H54 (cell line): ENCODE data around the gene GCH1.
"Not testable (repeated sequence)": the region's sequence is repeated elsewhere in the genome, so short reads cannot be mapped to it uniquely, and the experiment has no call there.

ENCODE experiments used
- DNase-seq: peaks from one replicate; pipeline ENCODE4 v3.0.0; 2011; ENCODE audit warnings: low spot score, mixed read lengths; ENCODE audit not compliant: insufficient read length
- FAIRE-seq: peaks from 3 replicates; lab custom pipeline; 2011; peaks lifted over from hg19 to GRCh38; lab: Jason Lieb, UNC
- POLR2A ChIP-seq: IDR thresholded peaks from 2 replicates; pipeline ENCODE4 v1.6.1; 2011; ENCODE audit warnings: low read depth, mild to moderate bottlenecking, low read length

The GCH1 gene, protein sequence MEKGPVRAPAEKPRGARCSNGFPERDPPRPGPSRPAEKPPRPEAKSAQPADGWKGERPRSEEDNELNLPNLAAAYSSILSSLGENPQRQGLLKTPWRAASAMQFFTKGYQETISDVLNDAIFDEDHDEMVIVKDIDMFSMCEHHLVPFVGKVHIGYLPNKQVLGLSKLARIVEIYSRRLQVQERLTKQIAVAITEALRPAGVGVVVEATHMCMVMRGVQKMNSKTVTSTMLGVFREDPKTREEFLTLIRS

DNA sequence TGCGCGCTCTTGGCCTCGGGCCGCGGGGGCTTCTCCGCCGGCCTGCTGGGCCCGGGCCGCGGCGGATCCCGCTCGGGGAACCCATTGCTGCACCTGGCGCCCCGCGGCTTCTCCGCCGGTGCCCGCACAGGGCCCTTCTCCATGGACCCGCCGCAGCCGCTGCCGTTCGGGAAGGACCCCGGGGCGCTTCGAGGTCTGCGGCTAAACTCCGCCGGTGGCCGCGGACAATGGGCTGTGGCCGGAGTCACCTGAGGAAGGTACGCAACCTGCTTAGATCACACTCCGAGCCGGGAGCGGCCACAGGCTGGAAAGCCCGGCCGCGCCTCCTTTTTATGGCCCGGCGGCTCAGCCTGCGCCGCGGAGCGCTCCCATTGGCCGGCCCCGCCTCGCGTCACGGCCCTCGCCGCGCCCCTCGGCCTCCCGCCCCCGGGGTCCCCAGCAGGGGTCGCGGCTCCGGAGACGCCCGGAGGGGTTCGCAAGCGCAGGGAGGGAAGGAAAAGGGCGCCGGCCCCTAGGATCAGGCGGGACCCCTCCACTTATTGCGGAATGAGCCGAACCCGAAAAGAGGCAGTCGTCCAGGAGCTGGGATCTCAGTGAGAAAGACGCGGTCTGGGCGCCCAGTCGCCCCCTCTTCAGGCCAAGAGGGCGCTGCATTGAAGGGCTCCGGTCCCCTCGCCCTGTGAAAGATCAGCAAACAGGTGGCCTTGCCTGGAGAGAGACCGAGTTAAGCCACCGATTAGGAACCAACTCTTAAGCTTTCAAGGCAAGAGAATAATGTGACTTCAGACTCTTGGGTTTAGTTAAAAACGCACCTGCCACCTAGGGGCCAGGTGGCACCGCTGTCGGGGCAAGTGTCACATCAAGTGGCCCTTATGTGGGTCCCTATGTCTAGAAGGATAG is at the start of gene GCH1:
Gene GCH1, minus strand, starts transcription at position 306 of the 900 bp plus-strand sequence. Its CDS starts 163 bp downstream, at position 143.
- peak; percentile 46; the same call in 1 of the 2 replicates for TF ChIP-seq POLR2A
- FAIRE-seq (no peak), DNase-seq (peak; percentile 52)

DNA sequence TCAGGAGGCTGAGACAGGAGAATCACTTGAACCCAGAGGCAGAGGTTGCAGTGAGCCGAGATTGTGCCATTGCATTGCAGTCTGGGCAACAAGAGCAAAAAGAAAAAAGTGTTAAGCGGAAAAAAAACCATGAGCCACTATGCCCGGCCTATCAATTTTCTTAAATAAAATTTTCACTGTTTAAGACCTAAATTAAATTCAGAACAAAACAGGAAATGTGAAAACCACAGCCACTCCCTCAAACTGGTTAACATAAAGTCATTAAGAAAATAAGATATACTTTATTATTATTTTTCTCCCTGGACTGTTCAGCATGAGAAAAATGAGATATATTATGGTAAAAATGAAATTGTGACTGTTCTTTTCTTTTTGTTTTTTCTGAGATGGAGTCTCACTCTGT is 44.6 kb upstream of the GCH1 start:
- no peak for TF ChIP-seq POLR2A
- DNase-seq: no peak
- FAIRE-seq: no peak

DNA sequence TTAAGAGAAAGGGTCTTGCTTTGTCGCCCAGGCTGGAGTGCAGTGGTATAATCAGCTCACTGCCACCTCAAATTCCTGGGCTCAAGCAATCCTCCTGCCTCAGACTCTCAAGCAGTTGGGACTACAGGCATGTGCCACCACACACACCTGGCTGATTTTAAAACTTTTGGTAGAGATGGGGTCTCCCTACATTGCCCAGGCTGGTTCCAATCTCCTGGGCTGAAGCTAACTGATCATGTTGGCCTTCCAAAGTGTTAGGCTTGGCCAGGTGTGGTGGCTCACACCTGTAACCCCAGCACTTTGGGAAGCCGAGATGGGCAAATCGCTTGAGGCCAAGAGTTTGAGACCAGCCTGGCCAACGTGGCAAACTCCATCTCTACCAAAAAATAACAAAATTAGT is 43.9 kb upstream of the GCH1 start:
- FAIRE-seq: no peak
- no peak for TF ChIP-seq POLR2A

DNA sequence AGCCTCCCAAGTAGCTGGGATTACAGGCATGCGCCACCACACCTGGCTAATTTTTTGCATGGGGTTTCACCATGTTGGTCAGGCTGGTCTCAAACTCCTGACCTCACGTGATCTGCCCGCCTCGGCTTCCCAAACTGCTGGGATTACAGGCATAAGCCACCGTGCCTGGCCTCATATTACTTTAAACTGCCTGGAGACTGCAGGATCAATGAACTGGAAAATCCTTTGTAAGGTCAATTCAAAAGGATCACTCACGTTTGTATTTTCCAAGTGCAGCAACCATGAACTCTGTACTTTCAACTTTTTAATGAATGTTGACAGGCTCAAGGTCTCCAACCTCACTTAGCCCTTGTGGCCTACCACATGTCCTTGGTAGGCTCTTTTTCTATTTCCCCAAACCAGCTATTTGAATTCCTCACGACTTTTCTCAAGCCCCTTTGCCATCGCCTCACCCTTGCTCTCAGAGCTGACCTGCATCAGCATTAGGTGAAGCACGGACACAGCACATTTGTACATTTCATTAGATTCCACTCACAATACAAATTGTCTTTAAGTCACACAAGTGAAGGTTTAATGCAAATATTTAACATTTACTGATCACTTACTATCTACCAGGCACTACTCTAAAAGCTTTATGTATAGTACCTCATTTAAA is 42.2 kb upstream of the GCH1 start:
- FAIRE-seq: no peak
- DNase-seq: no peak
- TF ChIP-seq POLR2A: no peak

More for the DNA sequence above, 43.9 kb upstream of the GCH1 start:
- no peak for DNase-seq

DNA sequence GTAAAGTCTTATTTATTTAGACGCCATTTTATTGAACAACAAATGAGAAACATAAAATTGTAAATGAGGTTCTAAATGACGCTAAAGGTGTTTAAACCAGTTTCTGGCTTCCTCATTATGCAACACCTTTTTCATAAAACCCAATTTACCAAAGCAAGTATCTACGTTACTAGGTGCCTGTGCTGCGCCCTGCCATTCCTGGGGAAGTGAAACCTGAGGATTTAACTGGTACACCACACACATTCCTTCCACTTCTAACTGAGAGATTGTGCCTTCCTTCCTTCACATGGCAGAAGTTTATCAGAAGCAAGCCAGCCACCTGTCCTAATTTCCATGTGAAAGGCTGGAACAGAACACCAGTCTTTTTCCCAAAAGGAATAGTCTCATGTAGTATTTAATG is 40.3 kb upstream of the GCH1 start:
- DNase-seq: no peak
- FAIRE-seq: no peak
- no peak for TF ChIP-seq POLR2A

DNA sequence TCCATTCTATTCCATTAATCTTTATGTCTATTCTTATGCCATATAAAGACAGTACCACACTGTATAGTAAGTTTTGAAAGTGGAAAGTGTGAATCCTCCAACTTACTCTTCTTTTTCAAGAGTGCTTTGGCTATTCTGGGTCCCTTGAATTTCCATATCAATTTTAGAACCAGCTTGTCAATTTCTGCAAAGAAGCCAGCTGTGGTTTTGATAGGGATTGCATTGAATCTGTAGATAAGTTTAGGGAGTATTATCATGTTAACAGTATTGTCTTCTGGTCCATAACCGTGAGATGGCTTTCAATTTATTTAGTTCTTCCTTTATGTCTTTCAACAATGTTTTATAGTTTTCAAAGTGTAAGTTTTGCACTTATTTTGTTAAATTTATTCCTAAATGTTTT is 34.2 kb upstream of the GCH1 start:
- no peak for DNase-seq
- TF ChIP-seq POLR2A: no peak
- FAIRE-seq: no peak

DNA sequence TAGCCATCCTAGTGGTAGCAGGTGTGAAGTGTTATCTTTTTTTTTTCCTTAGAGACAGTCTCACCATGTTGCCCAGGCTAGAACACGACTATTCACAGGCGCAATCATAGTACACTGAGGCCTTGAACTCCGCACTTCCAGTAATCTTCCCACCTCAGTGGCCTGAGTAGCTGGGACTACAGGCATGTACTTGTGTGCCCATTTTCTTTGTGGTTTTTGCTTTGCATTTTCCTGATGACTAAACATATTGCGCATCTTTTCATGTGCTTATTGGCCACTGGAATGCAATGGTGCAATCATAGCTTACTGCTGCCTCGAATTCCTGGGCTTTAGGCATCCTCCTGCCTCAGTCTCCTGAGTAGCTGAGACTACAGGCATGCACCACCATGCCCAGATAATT is 33.3 kb upstream of the GCH1 start:
- FAIRE-seq (no peak), DNase-seq (no peak)
- TF ChIP-seq POLR2A: no peak

DNA sequence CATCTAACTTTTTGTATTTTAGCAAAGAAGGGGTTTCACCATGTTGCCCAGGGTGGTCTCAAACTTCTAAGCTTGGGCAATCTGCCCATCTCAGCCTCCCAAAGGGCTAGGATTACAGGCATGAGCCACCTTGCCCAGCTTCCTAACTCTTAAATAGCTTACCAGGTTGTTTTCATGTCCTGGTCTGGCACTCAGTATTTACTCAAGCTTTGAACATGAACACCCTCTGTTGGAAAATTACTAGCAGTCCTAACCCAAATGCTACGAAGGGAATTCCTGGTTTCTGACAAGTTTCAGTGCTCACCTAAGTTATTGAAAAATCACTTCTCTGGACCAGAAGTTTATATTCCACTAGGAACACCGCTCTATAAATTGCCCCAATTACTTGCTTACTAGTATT is 32.5 kb upstream of the GCH1 start:
- FAIRE-seq (no peak), DNase-seq (no peak)
- no peak for TF ChIP-seq POLR2A

DNA sequence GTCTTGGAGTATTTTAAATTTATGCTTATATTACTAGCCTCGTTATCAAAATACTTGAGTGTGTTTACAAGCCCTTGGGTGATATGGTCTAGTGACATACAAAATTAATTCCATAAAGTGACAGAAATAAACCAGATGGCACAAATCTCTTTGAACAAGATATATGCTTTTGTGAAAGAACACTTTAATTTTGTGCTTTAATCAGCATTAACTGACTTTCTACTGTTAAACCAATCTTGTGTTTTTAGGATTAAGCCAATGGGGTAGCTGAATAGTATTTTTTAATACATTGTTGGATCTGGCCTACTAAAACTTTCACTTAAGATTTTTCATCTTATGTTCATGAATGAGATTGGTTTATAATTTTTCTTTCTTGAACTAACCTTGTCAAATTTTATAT is 30.4 kb upstream of the GCH1 start:
- no peak for TF ChIP-seq POLR2A
- DNase-seq (no peak), FAIRE-seq (no peak)

DNA sequence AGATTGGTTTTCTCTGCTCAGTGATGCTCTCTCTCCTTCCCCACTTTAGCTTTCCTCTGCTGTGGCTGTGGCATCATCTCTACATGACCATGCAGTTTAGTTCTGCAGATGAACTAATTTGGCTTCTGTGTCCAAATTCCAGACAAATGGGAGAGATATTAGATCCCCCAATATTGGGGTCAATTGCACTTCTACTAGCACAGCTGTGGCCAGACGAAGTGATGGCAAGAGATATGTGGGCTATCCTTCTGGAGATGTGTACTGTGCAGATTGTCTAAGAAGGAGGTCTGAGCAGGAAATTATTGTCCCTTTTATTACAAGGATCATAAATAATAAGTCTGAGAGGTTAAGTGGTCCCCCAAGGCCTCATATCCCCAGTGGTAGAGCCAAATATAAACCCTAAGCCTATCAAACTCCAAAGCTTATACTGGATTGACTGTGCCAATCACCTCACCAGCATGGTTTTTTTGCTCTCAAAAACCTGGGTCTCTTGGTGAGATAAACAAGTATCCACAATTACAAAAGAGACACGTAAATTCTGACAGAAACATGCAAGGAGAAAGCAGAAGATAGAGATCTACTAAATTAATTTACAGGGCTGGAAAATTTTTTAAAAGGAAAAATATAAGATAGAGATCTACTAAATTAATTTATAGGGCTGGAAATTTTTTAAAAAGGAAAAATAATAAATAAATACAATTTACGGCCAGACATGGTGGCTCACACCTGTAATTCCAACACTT is 29.1 kb upstream of the GCH1 start:
- FAIRE-seq (no peak), DNase-seq (no peak)
- TF ChIP-seq POLR2A: no peak

DNA sequence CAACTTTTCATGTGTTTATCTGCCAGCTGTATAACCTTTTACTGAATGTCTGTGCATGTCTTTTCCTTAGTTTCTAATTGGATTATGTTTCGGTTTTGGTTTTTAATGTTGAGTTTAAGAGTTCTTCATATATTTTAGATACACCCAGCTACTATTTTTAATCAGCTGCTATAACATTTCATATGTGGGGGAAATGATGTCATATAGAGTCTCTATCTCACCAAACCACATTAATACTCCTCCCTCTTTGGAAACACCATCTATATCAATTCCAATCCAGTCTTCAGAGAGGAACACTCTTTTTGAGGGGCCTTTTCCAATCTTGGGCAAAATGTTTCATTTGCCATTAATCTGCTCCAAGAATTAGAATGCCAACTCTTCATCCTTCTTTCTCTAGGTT is 28.5 kb upstream of the GCH1 start:
- TF ChIP-seq POLR2A: no peak
- FAIRE-seq: no peak

DNA sequence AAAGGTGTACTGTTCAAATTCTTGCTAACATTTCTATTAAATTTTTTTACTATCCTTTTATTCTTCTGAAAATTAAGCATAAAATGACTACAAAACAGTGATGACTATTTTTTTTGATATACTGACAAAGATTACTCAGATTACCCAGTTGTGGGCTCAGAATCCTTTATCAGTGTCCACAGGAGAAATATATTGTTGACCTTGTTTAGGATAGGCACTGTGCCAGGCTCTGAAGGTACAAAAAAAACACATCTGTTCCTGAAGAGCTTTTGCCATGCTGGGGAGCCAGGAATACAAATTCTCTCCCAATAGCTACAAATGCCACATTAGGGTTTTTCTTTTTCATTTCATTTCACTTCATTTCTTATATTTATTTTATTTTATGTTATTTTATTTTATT is 26.9 kb upstream of the GCH1 start:
- no peak for TF ChIP-seq POLR2A
- FAIRE-seq (no peak), DNase-seq (no peak)

More for the DNA sequence above, 28.5 kb upstream of the GCH1 start:
- DNase-seq: no peak

DNA sequence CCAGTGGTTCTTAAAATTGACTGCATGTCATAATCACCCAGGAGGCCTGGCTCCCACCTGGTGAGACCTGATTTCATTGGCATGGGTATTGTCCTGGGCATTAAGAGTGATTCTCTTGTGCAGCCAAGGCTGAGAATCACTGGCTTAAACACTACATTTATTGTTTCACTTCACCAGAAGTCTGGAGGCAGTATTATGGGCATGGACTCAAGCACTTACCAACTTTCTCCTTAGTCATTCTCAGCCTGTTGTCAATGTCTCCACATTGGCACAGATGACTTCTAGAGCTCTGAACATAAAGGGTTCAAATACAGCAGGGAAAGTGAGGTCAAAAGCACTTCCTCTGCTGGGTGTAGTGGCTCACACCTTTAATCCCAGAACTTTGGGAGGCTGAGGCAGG is 25.6 kb upstream of the GCH1 start:
- no peak for DNase-seq
- FAIRE-seq: no peak
- no peak for TF ChIP-seq POLR2A

DNA sequence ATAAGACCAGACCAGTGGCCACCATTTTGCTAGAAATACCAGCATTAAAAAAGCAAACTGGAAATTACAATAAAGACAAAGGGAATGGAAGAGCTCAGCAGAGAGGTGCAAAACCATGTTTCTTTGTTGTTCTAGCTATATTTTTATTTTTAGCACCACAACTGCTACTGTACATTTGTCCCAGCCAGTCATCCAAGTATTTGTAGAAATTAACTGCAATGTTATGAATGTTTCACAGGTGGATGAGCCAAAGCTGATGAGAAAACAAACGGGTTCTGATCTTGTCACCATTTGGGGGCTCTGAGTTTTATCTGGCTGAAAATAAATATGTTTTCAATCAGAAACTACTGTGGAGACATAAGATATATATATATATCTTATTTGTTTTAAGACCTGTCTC is 24.9 kb upstream of the GCH1 start:
- TF ChIP-seq POLR2A: no peak
- DNase-seq: no peak
- FAIRE-seq: no peak

DNA sequence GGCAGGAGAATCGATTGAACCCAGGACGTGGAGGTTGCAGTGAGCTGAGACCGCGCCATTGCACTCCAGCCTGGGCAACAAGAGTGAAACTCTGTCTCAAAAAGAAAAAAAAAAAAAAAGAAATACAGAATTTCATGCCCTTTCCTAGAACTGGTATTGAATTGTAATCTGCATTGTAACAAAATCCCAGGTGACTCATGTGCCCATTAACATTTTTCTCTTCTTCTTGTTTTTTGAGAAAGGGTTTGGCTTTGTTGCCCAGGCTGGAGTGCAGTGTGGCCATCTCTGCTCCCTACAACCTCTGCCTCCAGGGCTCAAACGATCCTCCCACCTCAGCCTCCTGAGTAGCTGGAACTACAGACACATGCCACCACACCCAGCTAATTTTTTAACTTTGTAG is 23.9 kb upstream of the GCH1 start:
- not testable (repeated sequence) for FAIRE-seq, DNase-seq
